PC-3 (cell line): ENCODE results near the gene PIANP. TPM values are rescaled to one million over a fixed set of nuclear protein-coding genes. Genes with fewer than 3 reads are reported as not detected.

Source experiments
- ATAC-seq: fragments of 200-7000 bp; cut with Tn5 transposase; 2 replicates; pipeline ENCODE4 v1.9.1; 2020; ENCODE audit warnings: mild to moderate bottlenecking, moderate library complexity
- BruUV-seq: library from RNA; stranded (reverse); fragments of 400-500 nt; replicated peaks from 2 replicates; lab custom pipeline; 2021; lab: Mats Ljungman, UMichigan
- CTCF ChIA-PET: fragments of 300-600 bp; sonication (Branson Sonifier 250); formaldehyde crosslinking; loops from one replicate; lab custom pipeline; 2022; ENCODE audit warnings: antibody characterized with exemption; lab: Charles Lee
- POLR2A ChIA-PET: fragments of 300-600 bp; sonication (Branson Sonifier 250); formaldehyde crosslinking; loops from one replicate; lab custom pipeline; 2022; ENCODE audit warnings: antibody characterized with exemption; ENCODE audit not compliant: unreplicated experiment; lab: Charles Lee
- DNase-seq: peaks from one replicate; pipeline ENCODE4 v3.0.0-alpha.2; 2015
- H2AFZ ChIP-seq: fragments of 300-600 bp; sonication (generic); 2 replicates; pipeline ENCODE4 v1.6.0; 2016; ENCODE audit warnings: antibody characterized with exemption, low read length
- H3F3A ChIP-seq: fragments of 300-600 bp; sonication (generic); one replicate; pipeline ENCODE4 v1.6.0; 2017; ENCODE audit warnings: antibody characterized with exemption, low read length, control low read depth, mild to moderate bottlenecking; ENCODE audit not compliant: unreplicated experiment
- H3K27ac ChIP-seq: fragments of 300-600 bp; sonication (generic); 2 replicates; pipeline ENCODE4 v1.5.1; 2016; ENCODE audit warnings: mild to moderate bottlenecking, low read length
- H3K27me3 ChIP-seq: fragments of 300-600 bp; sonication (generic); 2 replicates; pipeline ENCODE4 v1.6.1; 2016; ENCODE audit warnings: low read length, mixed read lengths
- H3K36me3 ChIP-seq: fragments of 300-600 bp; sonication (generic); 2 replicates; pipeline ENCODE4 v1.6.1; 2016; ENCODE audit warnings: low read depth, mixed run types, low read length, mixed read lengths
- H3K4me1 ChIP-seq: fragments of 300-600 bp; sonication (generic); 2 replicates; pipeline ENCODE4 v1.5.1; 2016; ENCODE audit warnings: low read length; ENCODE audit not compliant: insufficient read depth
- H3K4me2 ChIP-seq: fragments of 300-600 bp; sonication (generic); 2 replicates; pipeline ENCODE4 v1.6.0; 2016; ENCODE audit warnings: low read length
- H3K4me3 ChIP-seq: fragments of 300-600 bp; sonication (generic); 2 replicates; pipeline ENCODE4 v1.5.1; 2016; ENCODE audit warnings: mild to moderate bottlenecking, low read length, mixed read lengths
- H3K79me2 ChIP-seq: fragments of 300-600 bp; sonication (generic); 2 replicates; pipeline ENCODE4 v1.6.1; 2017; ENCODE audit warnings: low read length, mixed read lengths
- H3K9ac ChIP-seq: fragments of 300-600 bp; sonication (generic); 2 replicates; pipeline ENCODE4 v1.6.0; 2016; ENCODE audit warnings: mild to moderate bottlenecking, low read length
- H3K9me2 ChIP-seq: fragments of 300-600 bp; sonication (generic); replicated peaks from 2 replicates; pipeline ENCODE4 v1.6.1; 2016; ENCODE audit warnings: mixed run types, low read length, mixed read lengths
- H3K9me3 ChIP-seq: fragments of 300-600 bp; sonication (generic); 2 replicates; pipeline ENCODE4 v1.6.1; 2016; ENCODE audit warnings: low read length, mixed read lengths
- H4K20me1 ChIP-seq: fragments of 300-600 bp; sonication (generic); 2 replicates; pipeline ENCODE4 v1.6.1; 2016; ENCODE audit warnings: low read length, mixed read lengths
- CTCF ChIP-seq: fragments of 300-600 bp; sonication (generic); conservative IDR thresholded peaks from 2 replicates; pipeline ENCODE4 v1.5.1; 2017; ENCODE audit warnings: antibody characterized with exemption, low read depth, mild to moderate bottlenecking, low read length
- EZH2 ChIP-seq: fragments of 300-600 bp; sonication (generic); IDR thresholded peaks from one replicate; pipeline ENCODE4 v1.6.1; 2017; ENCODE audit warnings: antibody characterized with exemption, mild to moderate bottlenecking, low read length; ENCODE audit not compliant: unreplicated experiment
- EZH2phosphoT487 ChIP-seq: fragments of 300-600 bp; sonication (generic); IDR thresholded peaks from 2 replicates; pipeline ENCODE4 v1.6.1; 2018; ENCODE audit warnings: mild to moderate bottlenecking, antibody characterized with exemption, low read length, borderline replicate concordance
- intact Hi-C: fragments of 100-400 bp; cut with micrococcal nuclease; formaldehyde crosslinking; loops from 2 replicates; pipeline ENCODE4 v1.9.0; 2023
- total RNA-seq: library from RNA; depleted of rRNA; stranded (reverse); fragments of >200 nt; gene quantifications from 2 replicates; pipeline ENCODE4 v1.2.3, GENCODE V29; 2014; rRNA removed

Gene PIANP
- total RNA-seq, 1 experiment from 2014 or later, result not detected

GRCh38 chr12:6644903-6645302 is 55.7 kb downstream of the PIANP start:
- Histone ChIP-seq H3K4me3 (no peak overlapping the region), H3F3A (no peaks in the 10 kb centered on the region), H4K20me1 (no peaks in the 10 kb centered on the region), H2AFZ (no peak overlapping the region), H3K27ac (no peak overlapping the region), H3K4me1 (no peaks in the 10 kb centered on the region), H3K9ac (no peak overlapping the region), H3K9me2 (no peaks in the 10 kb centered on the region), H3K36me3 (no peaks in the 10 kb centered on the region), H3K79me2 (no peaks in the 10 kb centered on the region), H3K4me2 (no peak overlapping the region), H3K27me3 (no peaks in the 10 kb centered on the region), H3K9me3 (no peaks in the 10 kb centered on the region)
- TF ChIP-seq CTCF (0 out of 2 replicates have a peak, but pooled peaks have one; percentile 16), EZH2 (no peak), EZH2phosphoT487 (no peak)
- POLR2A ChIA-PET, result no interaction called here
- CTCF ChIA-PET, result no interaction called here
- intact Hi-C loops, result no loop called here
- BruUV-seq, result no TSS peak
- no peak for ATAC-seq
- DNase-seq, result no peak

- H3K27me3 ChIP-seq, result no peaks in the 10 kb centered on the region
- H3K9me2 ChIP-seq, result no peaks in the 10 kb centered on the region
- BruUV-seq, result no TSS peak
- H3K27ac ChIP-seq, result no peak overlapping the region
- no peaks in the 10 kb centered on the region for H3K4me1 ChIP-seq
- TF ChIP-seq CTCF (no peak), EZH2phosphoT487 (no peak), EZH2 (no peak)
- no peaks in the 10 kb centered on the region for H3K9me3 ChIP-seq
- CTCF ChIA-PET, result no interaction called here
- intact Hi-C loops, result no loop called here
- H3K9ac ChIP-seq, result no peak overlapping the region
- POLR2A ChIA-PET, result no interaction called here
- no peaks in the 10 kb centered on the region for H4K20me1 ChIP-seq
- no peak for DNase-seq
- H3K4me3 ChIP-seq, result no peak overlapping the region
- no peaks in the 10 kb centered on the region for H3F3A ChIP-seq
- no peaks in the 10 kb centered on the region for H3K79me2 ChIP-seq
- no peak for ATAC-seq
- H2AFZ ChIP-seq, result no peak overlapping the region
- H3K4me2 ChIP-seq, result no peak overlapping the region
- H3K36me3 ChIP-seq, result no peaks in the 10 kb centered on the region
Measured at GRCh38 chr12:6644257-6644596, 56.4 kb downstream of the PIANP start.

Other genes starting within 250 kb of the PIANP start
- gene TAPBPL, start 248.8 kb downstream of the PIANP start, total RNA-seq, result 0.47 and 1.8 TPM in 2 replicates
- 9.3 and 13.9 TPM in 2 replicates for gene VAMP1, start 230.1 kb downstream of the PIANP start, total RNA-seq
- gene MRPL51, start 207.6 kb downstream of the PIANP start, total RNA-seq, result 135 and 157 TPM in 2 replicates
- 105 TPM in 2 replicates for gene NCAPD2, start 206.7 kb downstream of the PIANP start, total RNA-seq
- 6,976 and 7,326 TPM in 2 replicates for gene GAPDH, start 166.3 kb downstream of the PIANP start, total RNA-seq
- 0.11 and 1.0 TPM in 2 replicates for gene IFFO1, start 144.8 kb downstream of the PIANP start, total RNA-seq
- 63.3 and 83.8 TPM in 2 replicates for gene NOP2, start 132.5 kb downstream of the PIANP start, total RNA-seq
- 216 and 231 TPM in 2 replicates for gene CHD4, start 93.4 kb downstream of the PIANP start, total RNA-seq
- gene LPAR5, start 64.9 kb downstream of the PIANP start, total RNA-seq, result 2.3 and 4.3 TPM in 2 replicates
- 0.77 TPM in 1 of 2 replicates, not detected in the other for gene ACRBP, start 53.4 kb downstream of the PIANP start, total RNA-seq
- gene ING4, start 37.7 kb downstream of the PIANP start, total RNA-seq, result 17.0 and 23.8 TPM in 2 replicates
- 19.6 and 22.3 TPM in 2 replicates for gene ZNF384, start 11.4 kb downstream of the PIANP start, total RNA-seq
- 82.3 and 86.9 TPM in 2 replicates for gene COPS7A, start 23.2 kb upstream of the PIANP start, total RNA-seq
- 222 and 248 TPM in 2 replicates for gene MLF2, start 52.3 kb upstream of the PIANP start, total RNA-seq
- gene PTMS, start 65.5 kb upstream of the PIANP start, total RNA-seq, result 46.4 and 84.7 TPM in 2 replicates
- gene LAG3, start 71.7 kb upstream of the PIANP start, total RNA-seq, result 0.40 and 0.58 TPM in 2 replicates
- gene CD4, start 88.7 kb upstream of the PIANP start, total RNA-seq, result 0.23 TPM in 1 of 2 replicates, not detected in the other
- not detected in 2 replicates for gene GPR162, start 121.0 kb upstream of the PIANP start, total RNA-seq
- gene P3H3, start 127.6 kb upstream of the PIANP start, total RNA-seq, result 9.3 and 24.4 TPM in 2 replicates
- gene GNB3, start 140.1 kb upstream of the PIANP start, total RNA-seq, result 1.8 TPM in 1 of 2 replicates, not detected in the other
- gene CDCA3, start 150.5 kb upstream of the PIANP start, total RNA-seq, result 52.1 and 92.0 TPM in 2 replicates
- gene USP5, start 151.3 kb upstream of the PIANP start, total RNA-seq, result 107 and 113 TPM in 2 replicates
- gene TPI1, start 166.7 kb upstream of the PIANP start, total RNA-seq, result 1,259 and 1,708 TPM in 2 replicates
- gene SPSB2, start 172.5 kb upstream of the PIANP start, total RNA-seq, result 8.4 and 9.2 TPM in 2 replicates
- 5.1 and 13.6 TPM in 2 replicates for gene LRRC23, start 204.0 kb upstream of the PIANP start, total RNA-seq
- 30.2 and 35.2 TPM in 2 replicates for gene ENO2, start 213.8 kb upstream of the PIANP start, total RNA-seq
- 11.6 and 41.5 TPM in 2 replicates for gene ATN1, start 227.1 kb upstream of the PIANP start, total RNA-seq
- not detected in 2 replicates for gene RNU7-1, start 243.0 kb upstream of the PIANP start, total RNA-seq
- 125 and 130 TPM in 2 replicates for gene C12orf57, start 243.2 kb upstream of the PIANP start, total RNA-seq